ENCODE measurements around the gene CPSF7.
"Not testable (repeated sequence)": the region's sequence is repeated elsewhere in the genome, so short reads cannot be mapped to it uniquely, and the experiment has no call there.

CPSF7 gene

DNA sequence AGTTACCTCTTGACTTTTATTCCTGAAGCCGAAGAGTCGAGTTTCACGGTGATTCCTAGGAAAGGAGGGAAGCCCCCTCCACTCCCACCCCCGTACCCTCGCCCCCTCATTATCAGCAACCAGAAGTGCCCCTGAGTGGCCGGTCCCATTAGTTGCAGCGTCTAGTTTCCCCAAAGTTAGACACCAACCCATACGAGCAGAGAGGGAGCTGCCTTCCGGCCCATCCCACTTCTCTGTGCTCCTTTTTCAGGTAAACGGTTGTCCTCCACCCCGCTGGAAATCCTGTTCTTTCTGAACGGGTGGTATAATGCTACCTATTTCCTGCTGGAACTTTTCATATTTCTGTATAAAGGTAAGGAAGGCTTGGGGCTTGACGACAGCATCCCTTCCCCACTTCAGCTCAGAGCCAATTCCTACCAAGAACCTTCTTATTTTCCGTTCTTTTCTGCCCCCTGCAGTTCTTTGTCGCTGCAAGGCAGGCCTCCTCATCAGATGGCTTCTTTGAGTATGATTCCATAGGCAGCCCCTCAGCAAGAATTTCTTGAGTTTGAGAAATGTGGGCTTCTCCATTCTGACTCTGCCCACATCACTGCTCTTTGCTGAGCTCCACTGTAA, 36.7 kb downstream of the CPSF7 start:
- H4K20me1 ChIP-seq (ENCODE audit: low read depth, low read length), result no peaks in the 10 kb centered on the region
- H3K4me3 ChIP-seq (ENCODE audit: insufficient read depth, low read length, poor library complexity, severe bottlenecking), result peak overlapping the region; percentile 44
- no peaks in the 10 kb centered on the region for H3K9me2 ChIP-seq (replicated peaks; ENCODE audit: insufficient read depth, low read length)
- H3K9ac ChIP-seq (ENCODE audit: low read length), result peak overlapping the region; percentile 45
- H3K4me2 ChIP-seq (ENCODE audit: low read depth, low read length, poor library complexity, severe bottlenecking), result peak overlapping the region; percentile 65
- H3K9me3 ChIP-seq (ENCODE audit: insufficient read depth, low read length), result no peaks in the 10 kb centered on the region
- 0 out of 2 replicates have a peak overlapping the region, but pooled peaks have one; percentile 0 for H3K27ac ChIP-seq (ENCODE audit: low read depth, low read length)
- TF ChIP-seq, protein P1, sequence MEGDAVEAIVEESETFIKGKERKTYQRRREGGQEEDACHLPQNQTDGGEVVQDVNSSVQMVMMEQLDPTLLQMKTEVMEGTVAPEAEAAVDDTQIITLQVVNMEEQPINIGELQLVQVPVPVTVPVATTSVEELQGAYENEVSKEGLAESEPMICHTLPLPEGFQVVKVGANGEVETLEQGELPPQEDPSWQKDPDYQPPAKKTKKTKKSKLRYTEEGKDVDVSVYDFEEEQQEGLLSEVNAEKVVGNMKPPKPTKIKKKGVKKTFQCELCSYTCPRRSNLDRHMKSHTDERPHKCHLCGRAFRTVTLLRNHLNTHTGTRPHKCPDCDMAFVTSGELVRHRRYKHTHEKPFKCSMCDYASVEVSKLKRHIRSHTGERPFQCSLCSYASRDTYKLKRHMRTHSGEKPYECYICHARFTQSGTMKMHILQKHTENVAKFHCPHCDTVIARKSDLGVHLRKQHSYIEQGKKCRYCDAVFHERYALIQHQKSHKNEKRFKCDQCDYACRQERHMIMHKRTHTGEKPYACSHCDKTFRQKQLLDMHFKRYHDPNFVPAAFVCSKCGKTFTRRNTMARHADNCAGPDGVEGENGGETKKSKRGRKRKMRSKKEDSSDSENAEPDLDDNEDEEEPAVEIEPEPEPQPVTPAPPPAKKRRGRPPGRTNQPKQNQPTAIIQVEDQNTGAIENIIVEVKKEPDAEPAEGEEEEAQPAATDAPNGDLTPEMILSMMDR (IDR thresholded peaks at IDR 0.05; ENCODE audit: insufficient read depth, low read length, poor library complexity, severe bottlenecking), result no peak
- TF ChIP-seq EZH2phosphoT487 (conservative IDR thresholded peaks at IDR 0.05; ENCODE audit: low read length), result no peak
- no peaks in the 10 kb centered on the region for H3F3A ChIP-seq (ENCODE audit: insufficient read depth)
- no peaks in the 10 kb centered on the region for H3K27me3 ChIP-seq (ENCODE audit: low read length)
- no peaks in the 10 kb centered on the region for H3K36me3 ChIP-seq (ENCODE audit: low read length)
- no peaks in the 10 kb centered on the region for H3K79me2 ChIP-seq (ENCODE audit: insufficient read depth, low read length)
- peak overlapping the region; percentile 43 for H2AFZ ChIP-seq (ENCODE audit: low read depth, low read length, severe bottlenecking)

DNA sequence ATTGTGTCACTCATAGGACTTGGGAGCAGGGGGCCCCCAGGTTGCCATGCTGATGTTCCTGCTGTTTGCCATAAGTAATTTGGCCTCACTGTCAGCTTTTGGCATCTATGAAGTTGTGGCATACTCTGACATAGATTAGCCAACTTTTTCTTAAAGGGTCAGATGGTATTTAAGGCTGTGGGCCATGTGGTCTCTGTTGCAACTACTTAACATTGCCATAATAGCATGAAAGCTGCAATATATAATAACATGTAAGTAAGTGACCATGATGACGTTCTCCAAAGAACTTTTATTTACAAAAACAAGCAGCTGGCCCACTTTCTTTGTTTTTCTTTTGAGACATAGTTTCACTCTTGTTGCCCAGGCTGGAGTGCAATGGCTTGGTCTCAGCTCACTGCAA, 39.6 kb downstream of the CPSF7 start:
- H3K9me2 ChIP-seq (replicated peaks; ENCODE audit: insufficient read depth, low read length), result no peaks in the 10 kb centered on the region
- H3K4me2 ChIP-seq (ENCODE audit: low read depth, low read length, poor library complexity, severe bottlenecking), result no peak overlapping the region
- H3K9ac ChIP-seq (ENCODE audit: low read length), result no peak overlapping the region
- H3K27me3 ChIP-seq (ENCODE audit: low read length), result no peaks in the 10 kb centered on the region
- no peak overlapping the region for H2AFZ ChIP-seq (ENCODE audit: low read depth, low read length, severe bottlenecking)
- H4K20me1 ChIP-seq (ENCODE audit: low read depth, low read length), result no peaks in the 10 kb centered on the region
- no peak overlapping the region for H3K27ac ChIP-seq (ENCODE audit: low read depth, low read length)
- H3K9me3 ChIP-seq (ENCODE audit: insufficient read depth, low read length), result no peaks in the 10 kb centered on the region
- H3K4me3 ChIP-seq (ENCODE audit: insufficient read depth, low read length, poor library complexity, severe bottlenecking), result no peak overlapping the region
- no peaks in the 10 kb centered on the region for H3K36me3 ChIP-seq (ENCODE audit: low read length)
- H3F3A ChIP-seq (ENCODE audit: insufficient read depth), result no peaks in the 10 kb centered on the region
- TF ChIP-seq, protein P1 (IDR thresholded peaks at IDR 0.05; ENCODE audit: insufficient read depth, low read length, poor library complexity, severe bottlenecking), result no peak
- TF ChIP-seq EZH2phosphoT487 (conservative IDR thresholded peaks at IDR 0.05; ENCODE audit: low read length), result no peak
- no peaks in the 10 kb centered on the region for H3K79me2 ChIP-seq (ENCODE audit: insufficient read depth, low read length)

DNA sequence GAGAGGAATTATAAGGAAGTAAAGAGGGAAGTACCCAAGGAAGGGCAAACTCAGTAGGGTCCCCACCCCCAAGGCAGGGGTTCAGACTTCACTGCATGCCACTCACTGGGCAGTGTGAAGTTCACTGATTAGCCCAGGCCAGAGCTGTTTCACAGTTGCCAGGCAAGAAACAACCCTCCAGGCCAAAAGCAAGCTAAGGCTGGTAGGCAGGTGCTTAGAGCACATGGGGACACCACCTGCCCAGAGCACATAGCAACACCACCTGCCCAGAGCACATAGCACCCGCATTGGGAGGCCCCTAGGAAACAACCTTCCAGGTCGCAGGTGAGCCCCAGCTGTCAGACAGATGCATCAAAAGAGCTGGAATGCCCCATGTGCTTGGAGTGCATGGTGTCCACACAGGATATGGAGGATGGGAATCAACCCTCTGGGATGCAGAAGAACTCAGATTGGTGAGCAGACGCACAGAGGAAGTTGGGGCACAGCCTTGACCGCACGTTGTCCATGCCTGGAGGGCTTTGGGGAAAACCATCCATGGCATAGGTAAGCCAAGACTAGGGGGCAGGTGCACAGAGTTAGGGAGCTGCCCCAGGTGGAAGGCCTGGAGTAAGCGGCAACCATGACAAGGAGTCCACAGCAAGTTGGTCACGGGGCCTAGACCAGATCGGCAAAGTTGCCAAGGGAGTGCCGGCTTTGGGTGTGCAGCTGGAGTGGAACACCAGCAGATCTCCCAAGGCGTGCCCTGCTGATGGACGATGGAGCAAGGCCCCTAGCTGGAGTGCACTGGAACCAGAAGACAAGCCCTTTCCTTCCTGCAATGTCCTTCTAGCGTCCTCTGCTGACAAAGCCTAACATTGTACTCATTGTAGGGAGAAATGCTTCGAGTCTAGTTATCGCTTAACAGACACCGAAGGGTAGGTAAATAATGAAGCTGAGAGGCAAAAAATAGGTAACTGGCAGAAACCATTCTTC, 45.2 kb downstream of the CPSF7 start:
- Histone ChIP-seq H4K20me1 (ENCODE audit: low read depth, low read length) (no peaks in the 10 kb centered on the region), H3K27ac (ENCODE audit: low read depth, low read length) (0 out of 2 replicates have a peak overlapping the region, but pooled peaks have one; percentile 5), H2AFZ (ENCODE audit: low read depth, low read length, severe bottlenecking) (no peak overlapping the region), H3F3A (ENCODE audit: insufficient read depth) (0 out of 2 replicates have a peak, but pooled peaks cover 2% of the 10 kb centered on the region), H3K9ac (ENCODE audit: low read length) (no peak overlapping the region), H3K79me2 (ENCODE audit: insufficient read depth, low read length) (no peaks in the 10 kb centered on the region), H3K9me3 (ENCODE audit: insufficient read depth, low read length) (no peaks in the 10 kb centered on the region), H3K36me3 (ENCODE audit: low read length) (no peaks in the 10 kb centered on the region), H3K4me3 (ENCODE audit: insufficient read depth, low read length, poor library complexity, severe bottlenecking) (no peak overlapping the region), H3K27me3 (ENCODE audit: low read length) (no peaks in the 10 kb centered on the region), H3K9me2 (replicated peaks; ENCODE audit: insufficient read depth, low read length) (no peaks in the 10 kb centered on the region), H3K4me2 (ENCODE audit: low read depth, low read length, poor library complexity, severe bottlenecking) (no peak overlapping the region)
- no peak for TF ChIP-seq EZH2phosphoT487 (conservative IDR thresholded peaks at IDR 0.05; ENCODE audit: low read length)

DNA sequence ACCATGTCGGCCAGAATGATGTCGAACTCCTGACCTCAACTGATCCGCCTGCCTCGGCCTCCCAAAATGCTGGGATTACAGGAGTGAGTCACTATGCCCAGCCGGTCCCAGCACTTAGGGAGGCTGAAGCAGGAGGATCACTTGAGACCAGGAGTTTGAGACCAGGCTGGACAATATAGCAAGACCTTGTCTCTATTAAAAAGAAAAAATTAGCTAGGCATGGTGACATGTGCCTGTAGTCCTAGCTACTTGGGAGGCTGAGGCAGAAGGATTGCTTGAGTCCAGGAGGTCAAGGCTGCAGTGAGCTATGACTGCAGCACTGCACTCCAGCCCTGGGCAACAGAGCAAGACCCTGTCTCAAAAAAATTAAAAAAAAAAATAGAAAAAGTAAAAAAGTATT, 45.9 kb downstream of the CPSF7 start:
- not testable (repeated sequence) for H3K9me2 ChIP-seq (replicated peaks; ENCODE audit: insufficient read depth, low read length); H3K36me3 ChIP-seq (ENCODE audit: low read length); H2AFZ ChIP-seq (ENCODE audit: low read depth, low read length, severe bottlenecking); H3K27me3 ChIP-seq (ENCODE audit: low read length); H3K4me2 ChIP-seq (ENCODE audit: low read depth, low read length, poor library complexity, severe bottlenecking); H3K9ac ChIP-seq (ENCODE audit: low read length); H3K27ac ChIP-seq (ENCODE audit: low read depth, low read length); H3K9me3 ChIP-seq (ENCODE audit: insufficient read depth, low read length); H3K4me3 ChIP-seq (ENCODE audit: insufficient read depth, low read length, poor library complexity, severe bottlenecking); H3K79me2 ChIP-seq (ENCODE audit: insufficient read depth, low read length); H4K20me1 ChIP-seq (ENCODE audit: low read depth, low read length); H3F3A ChIP-seq (ENCODE audit: insufficient read depth)
